GM10266 (cell line): Measurements from ENCODE around the gene MPP4.

Experiments used
- DNase-seq: peaks from one replicate; pipeline ENCODE4 v3.0.0; 2012; ENCODE audit errors: extremely low spot score
- TF ChIP-seq, protein P1 (sequence below): IDR thresholded peaks from 2 replicates; pipeline ENCODE4 v1.5.1; 2012; ENCODE audit warnings: mild to moderate bottlenecking, low read depth; ENCODE audit not compliant: control insufficient read depth, insufficient read depth; ENCODE audit errors: missing control alignments

Gene MPP4

GRCh38 chr2:201618744-201619662, 79.4 kb downstream of the MPP4 start:
- DNase-seq = no peak
- TF ChIP-seq, protein P1, sequence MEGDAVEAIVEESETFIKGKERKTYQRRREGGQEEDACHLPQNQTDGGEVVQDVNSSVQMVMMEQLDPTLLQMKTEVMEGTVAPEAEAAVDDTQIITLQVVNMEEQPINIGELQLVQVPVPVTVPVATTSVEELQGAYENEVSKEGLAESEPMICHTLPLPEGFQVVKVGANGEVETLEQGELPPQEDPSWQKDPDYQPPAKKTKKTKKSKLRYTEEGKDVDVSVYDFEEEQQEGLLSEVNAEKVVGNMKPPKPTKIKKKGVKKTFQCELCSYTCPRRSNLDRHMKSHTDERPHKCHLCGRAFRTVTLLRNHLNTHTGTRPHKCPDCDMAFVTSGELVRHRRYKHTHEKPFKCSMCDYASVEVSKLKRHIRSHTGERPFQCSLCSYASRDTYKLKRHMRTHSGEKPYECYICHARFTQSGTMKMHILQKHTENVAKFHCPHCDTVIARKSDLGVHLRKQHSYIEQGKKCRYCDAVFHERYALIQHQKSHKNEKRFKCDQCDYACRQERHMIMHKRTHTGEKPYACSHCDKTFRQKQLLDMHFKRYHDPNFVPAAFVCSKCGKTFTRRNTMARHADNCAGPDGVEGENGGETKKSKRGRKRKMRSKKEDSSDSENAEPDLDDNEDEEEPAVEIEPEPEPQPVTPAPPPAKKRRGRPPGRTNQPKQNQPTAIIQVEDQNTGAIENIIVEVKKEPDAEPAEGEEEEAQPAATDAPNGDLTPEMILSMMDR = no peak

DNA sequence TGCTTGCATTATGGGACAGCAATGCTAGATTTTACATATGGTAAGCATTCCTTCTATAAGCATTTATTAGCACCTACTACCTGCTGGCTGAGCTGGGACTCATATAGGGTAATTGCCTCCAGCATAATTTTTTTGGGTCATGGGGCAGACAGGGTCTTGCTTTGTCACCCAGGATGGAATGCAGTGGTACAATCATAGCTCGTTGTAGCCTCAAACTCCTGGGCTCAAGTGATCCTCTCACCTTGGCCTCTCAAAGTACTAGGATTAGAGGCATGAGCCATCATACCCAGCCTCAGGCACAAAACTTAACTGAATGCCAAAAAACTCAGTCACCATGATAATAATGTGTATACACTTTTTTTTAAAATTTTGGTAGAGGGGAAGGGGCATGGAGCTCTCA, 90.4 kb downstream of the MPP4 start:
- TF ChIP-seq, protein P1 = no peak

GRCh38 chr2:201607568-201607967, 90.9 kb downstream of the MPP4 start:
- DNase-seq = no peak

More for the DNA sequence above, 90.4 kb downstream of the MPP4 start:
- no peak for DNase-seq

GRCh38 chr2:201600906-201601305, 97.5 kb downstream of the MPP4 start:
- TF ChIP-seq, protein P1 = no peak
- no peak for DNase-seq

More at GRCh38 chr2:201607568-201607967, 90.9 kb downstream of the MPP4 start:
- TF ChIP-seq, protein P1 = no peak

DNA sequence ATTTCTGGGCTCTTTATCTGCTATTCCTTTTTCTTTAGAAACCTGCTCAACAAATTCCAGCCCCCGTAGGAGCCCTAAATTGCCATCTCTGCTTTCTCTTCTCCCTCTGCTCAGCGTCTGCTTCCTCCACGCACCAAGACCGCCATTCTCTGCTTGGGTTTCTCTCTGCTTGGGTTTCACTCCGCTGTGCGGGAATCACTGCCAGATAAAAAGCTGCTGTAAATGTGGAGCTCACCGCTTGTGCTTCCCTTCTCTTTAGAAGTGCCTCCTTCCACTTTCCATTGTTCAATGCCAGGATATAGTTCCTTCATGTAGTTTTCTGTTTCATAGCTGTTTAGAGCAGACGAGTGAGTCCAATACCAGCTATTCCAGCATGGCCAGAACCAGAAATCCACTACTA, 101.0 kb downstream of the MPP4 start:
- TF ChIP-seq, protein P1 = no peak
- DNase-seq = no peak
